SIG-M5 treated with dmso at 0.1 percent for 504 hours (cell line): ENCODE results near the gene FGFR3.

Experiments
- DNase-seq: peaks from one replicate; lab custom pipeline; 2025; ENCODE audit not compliant: unreplicated experiment; lab: John Stamatoyannopoulos, UW

FGFR3 gene

DNA sequence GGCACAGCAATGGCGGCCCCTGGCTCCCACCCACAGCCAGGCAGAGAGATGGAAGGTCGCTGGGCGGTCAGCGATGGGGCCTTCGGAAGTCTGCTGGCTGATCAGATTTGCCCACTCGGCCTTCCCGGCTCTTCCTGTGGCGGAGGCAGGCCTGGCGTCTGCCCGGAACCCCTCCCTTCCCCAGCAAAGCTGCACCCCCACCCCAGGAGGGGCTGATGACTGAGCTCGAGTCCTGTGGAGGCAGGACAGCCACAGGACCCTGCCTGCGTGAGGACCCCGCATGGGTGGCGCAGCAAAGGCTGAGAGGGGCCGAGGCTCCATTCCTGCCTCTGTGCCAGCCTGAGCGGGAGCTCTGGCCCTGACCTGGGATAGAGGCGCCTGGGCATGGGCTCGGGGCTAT, 37.0 kb upstream of the FGFR3 start:
- DNase-seq, result no peak

DNA sequence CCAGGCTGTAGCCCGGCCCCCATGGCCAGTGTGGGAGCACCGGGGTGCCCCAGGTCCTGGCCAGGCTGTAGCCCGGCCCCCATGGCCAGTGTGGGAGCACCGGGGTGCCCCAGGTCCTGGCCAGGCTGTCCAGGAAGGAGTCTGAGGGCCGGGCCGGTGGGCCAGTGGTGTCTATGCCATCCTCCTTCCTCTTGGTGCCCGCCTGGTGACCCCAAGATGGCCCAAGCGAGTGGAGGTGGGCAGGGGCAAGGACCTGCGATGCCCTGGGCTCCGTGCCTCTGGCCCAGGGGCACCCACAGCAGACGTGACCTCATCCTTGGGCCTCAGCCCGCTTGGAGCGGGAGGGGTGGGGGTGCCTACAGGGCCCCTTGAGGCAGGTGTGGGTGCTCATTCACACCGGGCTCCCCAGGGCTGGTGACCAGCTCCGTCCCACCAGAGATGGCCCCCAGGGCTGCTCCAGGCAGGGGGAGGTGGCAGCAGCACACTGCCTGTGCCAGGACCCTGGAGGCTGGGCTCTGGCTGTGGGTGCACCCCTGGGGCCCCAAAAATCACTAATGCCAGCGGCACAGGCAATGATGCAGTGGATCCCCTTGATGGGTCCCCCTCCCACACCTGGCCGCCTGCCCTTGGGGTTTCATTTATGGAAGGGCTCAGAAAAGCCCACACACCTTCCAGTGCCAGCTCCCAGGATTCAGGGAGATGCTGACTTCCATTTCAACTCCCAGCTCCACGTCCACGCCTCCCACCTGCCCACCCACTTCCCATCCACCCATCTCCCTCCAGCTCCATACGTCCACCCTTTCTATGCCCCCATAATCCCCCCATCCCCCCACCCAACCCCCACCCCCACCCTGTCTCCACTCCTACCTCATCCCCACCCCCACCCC, 36.0 kb upstream of the FGFR3 start:
- no peak for DNase-seq

DNA sequence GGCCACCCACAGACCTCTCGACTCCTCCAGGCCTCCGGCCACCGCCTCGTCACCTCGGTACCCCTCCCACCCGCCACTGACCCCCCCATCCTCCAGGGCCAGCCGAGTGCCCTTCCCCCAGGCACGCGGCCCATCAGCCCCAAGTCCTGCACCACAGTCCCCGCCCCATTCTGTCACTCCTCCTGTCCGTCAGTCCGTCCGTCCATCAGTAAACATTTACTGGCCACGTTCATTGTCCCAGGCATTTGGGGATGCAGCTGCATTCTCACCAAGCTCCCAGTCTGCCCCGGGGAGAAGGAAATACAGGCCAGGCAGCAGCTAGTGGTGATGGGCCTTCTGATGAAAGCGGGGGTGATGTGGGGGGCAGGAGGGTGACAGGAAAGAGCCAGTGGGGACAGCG, 35.3 kb upstream of the FGFR3 start:
- DNase-seq, result no peak

- DNase-seq, result no peak
Measured at GRCh38 chr4:1758306-1759121, 34.6 kb upstream of the FGFR3 start.

GRCh38 chr4:1759170-1759817, 33.8 kb upstream of the FGFR3 start:
- DNase-seq, result no peak

- no peak for DNase-seq
Measured at GRCh38 chr4:1759818-1760223, 33.3 kb upstream of the FGFR3 start.

GRCh38 chr4:1760521-1761071, 32.5 kb upstream of the FGFR3 start:
- no peak for DNase-seq

DNA sequence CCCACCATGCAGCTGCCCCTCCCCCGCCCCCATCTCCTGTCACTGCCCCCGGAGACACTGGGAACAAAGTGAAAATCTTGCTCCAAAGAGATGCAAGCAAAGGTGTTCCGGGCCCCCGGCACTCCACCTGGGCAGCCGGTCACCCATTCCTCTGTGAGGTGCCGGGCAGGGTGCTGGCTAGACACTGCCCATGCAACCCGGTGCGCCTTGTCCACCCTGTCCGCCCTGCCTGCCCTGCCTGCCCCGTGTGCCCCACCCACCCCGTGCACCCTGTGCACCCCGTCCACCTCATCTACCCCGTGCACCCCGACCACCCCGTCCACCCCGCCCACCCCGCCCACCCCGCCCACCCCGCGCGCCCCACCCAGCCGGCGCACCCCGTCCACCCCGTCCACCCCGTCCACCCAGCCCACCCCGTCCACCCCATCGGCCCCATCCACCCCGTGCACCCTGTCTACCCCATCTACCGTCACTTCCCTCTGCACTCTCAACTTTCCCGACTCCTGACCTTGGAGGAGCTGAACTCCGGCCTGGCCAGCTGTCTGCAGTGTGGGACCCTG, 31.9 kb upstream of the FGFR3 start:
- no peak for DNase-seq

- DNase-seq, result no peak
Measured at GRCh38 chr4:1762264-1763010, 30.7 kb upstream of the FGFR3 start.

GRCh38 chr4:1763070-1763549, 30.0 kb upstream of the FGFR3 start:
- DNase-seq, result no peak

GRCh38 chr4:1763550-1764080, 29.5 kb upstream of the FGFR3 start:
- no peak for DNase-seq

- DNase-seq, result no peak
Measured at GRCh38 chr4:1764670-1765069, 28.4 kb upstream of the FGFR3 start.

DNA sequence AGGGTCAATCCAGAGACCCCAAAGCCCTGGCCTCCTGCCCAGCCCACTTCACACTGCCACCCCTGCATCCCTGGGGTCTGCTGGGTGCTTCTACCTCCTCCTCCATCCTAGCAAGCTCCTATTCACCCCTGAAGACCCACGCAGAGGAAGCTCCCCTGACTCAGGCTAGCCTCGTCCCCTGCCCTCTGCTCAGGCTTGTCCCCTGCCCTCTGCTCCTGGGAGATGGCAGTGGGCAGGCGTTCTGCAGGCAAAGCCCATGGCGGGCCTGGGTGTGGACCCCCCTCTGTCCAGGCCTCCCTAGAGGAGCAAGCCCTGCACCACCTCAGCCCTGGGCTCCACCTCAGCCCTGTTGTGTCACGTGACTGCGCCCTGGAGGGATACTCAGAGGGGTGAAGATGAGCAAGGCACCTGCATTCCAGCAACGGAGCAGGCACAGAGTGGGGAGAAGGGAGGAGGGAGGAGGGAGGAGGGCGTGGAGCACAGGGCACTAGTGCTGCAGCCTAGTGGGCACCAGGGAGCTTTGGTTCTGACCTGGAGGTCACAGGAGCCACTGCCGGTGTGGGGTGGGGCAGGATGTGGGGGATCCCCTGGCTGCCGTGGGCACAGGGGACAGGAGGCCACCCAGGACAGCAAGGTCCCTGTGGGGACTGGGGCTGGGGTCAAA, 27.6 kb upstream of the FGFR3 start:
- no peak for DNase-seq

GRCh38 chr4:1766106-1767060, 26.7 kb upstream of the FGFR3 start:
- DNase-seq, result no peak

- DNase-seq, result no peak
Measured at GRCh38 chr4:1767061-1767769, 25.9 kb upstream of the FGFR3 start.

GRCh38 chr4:1767770-1768366, 25.2 kb upstream of the FGFR3 start:
- DNase-seq, result peak; percentile 23

- no peak for DNase-seq
Measured at GRCh38 chr4:1768367-1769034, 24.6 kb upstream of the FGFR3 start.
